ENCODE data around the gene SPARCL1.

- no peak for TF ChIP-seq CTCF (IDR thresholded peaks at IDR 0.05; ENCODE audit: insufficient read depth, low read length, poor library complexity, severe bottlenecking)
- no peak for TF ChIP-seq EZH2phosphoT487 (conservative IDR thresholded peaks at IDR 0.05; ENCODE audit: low read length)
Observed at GRCh38 chr4:87430038-87430437, 99.1 kb downstream of the SPARCL1 start.

Data from SU-DHL-6 (cell line).